Measurements from ENCODE around the gene COX5A.
"Not testable (repeated sequence)": the region's sequence is repeated elsewhere in the genome, so short reads cannot be mapped to it uniquely, and the experiment has no call there.

Gene COX5A

DNA sequence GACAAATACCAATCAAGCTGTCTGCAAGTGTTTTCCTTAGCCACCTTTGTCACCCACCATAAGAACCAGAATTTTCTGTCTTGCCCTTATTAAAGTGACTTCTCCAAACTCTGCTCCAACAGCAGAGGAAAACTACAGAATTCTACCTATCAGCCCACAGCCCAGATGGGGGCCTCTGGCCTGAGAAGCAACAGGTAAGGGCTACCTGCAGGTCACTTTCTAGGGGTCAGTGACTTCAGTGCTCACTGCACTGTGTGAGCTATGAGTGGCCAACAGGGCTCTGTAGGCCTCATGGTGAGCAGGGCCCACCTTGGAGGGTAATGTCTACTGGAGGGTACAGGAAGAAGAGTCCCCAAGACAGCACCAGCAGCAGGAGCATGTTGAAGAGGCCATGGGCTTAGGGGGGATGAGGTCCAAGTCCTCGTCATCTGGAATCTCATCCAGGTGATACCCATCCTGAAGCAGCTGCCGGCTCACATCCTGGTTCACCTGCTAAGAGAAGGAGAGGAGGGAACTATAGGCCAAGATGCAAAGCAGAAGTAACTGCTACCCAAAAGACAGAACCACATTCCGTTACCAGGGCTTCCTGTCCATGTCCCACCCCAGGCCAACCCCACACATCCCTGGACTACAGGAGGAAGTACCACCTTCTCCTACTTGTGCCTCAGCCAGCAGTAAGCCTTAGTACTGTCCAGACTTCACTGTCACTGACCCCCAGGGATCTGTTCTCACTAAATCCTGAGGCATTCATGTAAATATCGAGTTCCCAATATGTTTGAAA, 35.4 kb downstream of the COX5A start:
- DNase-seq = no peak

DNA sequence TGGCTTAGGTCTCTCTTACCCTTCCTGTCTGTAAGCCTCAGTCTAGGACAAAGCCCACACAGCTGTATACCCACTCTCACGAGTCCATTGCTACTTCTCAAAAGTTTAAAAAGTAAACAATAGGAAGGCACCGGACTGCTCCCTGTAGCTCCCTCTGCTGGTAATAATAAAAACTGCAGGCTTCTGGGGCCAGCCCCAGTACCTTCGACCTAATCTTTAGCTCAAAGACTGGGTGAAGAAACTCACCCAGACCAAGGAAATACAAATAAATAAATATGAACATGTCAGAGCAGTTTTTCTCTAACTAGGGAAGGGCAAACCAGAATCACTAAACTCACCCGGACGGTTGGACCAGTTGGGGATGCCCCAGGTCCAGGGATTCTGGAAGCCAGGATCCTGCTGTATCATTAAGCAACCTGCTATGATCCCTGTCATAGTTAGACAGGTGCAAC, 36.2 kb downstream of the COX5A start:
- DNase-seq = peak in 24 of 58 donors; percentile 3 to 59 (median 13)

DNA sequence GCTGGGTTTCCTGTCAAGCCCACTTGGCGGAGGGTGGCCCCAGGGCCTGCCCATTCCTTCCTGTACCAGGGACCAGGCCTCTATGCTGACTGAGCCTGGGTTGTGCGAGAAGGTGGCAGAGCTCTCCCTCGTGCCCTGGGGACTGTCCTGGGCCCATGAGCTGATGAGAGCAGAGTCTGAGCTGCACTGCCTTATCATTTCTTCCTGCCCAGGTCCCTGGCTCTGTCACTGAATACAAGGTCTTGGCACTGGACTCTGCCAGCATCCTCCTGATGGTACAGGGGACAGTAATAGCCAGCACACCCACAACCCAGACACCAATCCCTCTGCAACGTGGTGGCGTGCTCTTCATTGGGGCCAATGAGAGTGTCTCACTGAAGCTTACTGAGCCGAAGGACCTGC, 40.6 kb downstream of the COX5A start:
- peak in 1 of 58 donors; percentile 22 for DNase-seq

DNA sequence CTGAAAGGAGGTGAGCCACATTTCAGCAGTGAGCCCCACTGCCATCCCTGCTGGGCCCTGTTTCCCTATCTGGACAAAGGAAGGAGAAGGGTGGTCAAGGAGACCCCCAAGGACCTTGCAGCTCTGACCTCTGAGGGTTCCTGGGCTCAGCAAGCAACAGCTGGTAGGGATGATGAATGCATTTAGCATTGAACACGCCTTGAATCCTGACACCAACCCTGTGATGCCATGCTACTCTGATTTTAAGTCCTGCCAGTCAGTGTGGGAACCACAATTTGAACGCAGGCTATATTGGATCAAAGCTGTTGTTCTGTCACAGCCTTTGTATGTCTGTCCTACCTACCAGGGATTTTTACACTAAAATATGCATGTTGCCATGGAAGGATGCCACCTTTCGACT, 41.6 kb downstream of the COX5A start:
- DNase-seq = no peak

DNA sequence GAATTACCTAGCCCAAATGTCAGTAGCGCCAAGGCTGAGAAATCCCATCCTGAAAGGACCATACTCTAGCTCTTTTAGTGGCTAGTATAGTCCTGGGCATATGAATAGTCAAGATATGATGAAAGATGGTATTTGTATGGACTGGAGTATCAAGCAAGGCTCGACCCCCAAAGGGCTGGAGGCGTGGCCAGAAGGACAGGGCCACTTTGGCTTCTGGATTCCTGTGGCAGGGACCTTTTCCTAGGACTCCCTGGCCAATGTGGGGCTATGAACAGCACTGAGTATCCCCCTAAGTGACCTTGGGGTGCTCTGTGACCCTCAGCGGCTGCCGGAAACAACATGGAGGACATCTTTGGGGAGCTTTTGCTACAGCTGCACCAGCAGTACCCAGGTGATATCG, 42.0 kb downstream of the COX5A start:
- DNase-seq = no peak

DNA sequence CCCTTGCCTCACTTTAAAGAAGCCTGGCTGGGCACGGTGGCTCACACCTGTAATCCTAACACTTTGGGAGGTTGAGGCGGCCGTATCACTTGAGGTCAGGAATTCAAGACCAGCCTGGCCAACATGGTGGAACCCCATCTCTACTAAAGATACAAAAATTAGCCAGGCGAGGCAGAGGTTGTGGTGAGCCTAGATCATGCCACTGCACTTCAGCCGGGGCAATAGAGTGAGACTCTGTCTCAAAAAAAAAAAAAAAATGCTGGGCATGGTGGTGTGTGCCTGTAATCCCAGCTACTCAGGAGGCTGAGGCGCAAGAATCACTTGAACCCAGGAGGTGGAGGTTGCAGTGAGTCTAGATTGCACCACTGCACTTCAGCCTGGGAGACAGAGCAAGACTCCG, 43.5 kb downstream of the COX5A start:
- DNase-seq = not testable (repeated sequence)

DNA sequence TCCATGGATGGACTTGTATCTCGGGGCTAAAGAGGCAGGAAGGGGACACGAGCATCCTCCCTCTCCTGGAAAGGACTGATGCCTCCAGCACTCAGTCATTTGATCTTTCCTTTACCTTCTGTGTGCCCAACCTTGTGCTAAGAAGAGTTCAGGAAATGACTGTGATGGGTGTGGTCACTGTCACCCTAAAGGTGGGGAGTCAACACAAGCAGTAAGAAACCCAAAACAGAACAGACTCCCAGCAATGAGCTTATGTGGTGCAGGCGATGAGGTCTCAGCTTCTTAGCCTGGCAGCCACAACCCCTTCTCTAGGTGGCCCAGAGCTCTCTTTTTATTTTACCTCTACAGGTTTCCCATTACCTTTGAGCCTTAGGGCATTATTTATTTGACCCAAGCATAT, 44.2 kb downstream of the COX5A start:
- DNase-seq = no peak

DNA sequence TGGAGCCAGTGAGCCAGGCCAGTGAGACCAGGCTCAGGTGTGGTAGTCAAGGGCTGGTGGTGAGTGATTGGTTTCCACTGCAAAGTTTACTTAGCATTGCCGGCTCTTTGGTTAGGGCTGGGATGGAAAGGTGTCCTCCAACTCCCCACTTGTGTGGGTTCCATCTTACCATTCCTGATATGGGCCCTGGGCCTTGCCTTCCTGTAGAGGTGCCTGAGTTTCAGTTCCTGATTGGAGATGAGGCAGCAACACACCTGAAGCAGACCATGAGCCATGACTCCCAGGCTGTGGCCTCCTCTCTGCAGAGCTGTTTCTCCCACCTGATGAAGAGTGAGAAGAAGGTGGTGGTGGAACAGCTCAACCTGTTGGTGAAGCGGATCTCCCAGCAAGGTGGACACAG, 44.9 kb downstream of the COX5A start:
- no peak for DNase-seq

DNA sequence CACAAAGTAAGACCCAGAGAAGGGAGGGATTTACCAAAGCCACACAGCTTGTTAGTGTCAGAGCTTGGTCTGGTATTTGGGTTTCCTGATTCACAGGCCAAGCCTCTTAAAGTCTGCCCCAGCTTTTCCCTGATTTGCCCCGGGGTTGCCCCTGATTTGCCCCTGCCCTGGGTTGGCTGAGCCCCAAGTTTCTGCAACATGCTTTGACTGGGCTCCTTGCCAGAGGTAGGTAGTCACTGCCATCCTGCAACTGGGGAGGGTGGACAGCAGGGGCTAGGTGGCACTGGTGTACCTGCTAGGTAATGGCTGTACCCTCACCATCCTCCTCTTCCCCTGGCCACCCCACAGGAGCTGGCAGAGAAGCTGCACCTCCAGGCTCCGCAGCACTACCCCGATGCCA, 45.6 kb downstream of the COX5A start:
- DNase-seq = no peak

DNA sequence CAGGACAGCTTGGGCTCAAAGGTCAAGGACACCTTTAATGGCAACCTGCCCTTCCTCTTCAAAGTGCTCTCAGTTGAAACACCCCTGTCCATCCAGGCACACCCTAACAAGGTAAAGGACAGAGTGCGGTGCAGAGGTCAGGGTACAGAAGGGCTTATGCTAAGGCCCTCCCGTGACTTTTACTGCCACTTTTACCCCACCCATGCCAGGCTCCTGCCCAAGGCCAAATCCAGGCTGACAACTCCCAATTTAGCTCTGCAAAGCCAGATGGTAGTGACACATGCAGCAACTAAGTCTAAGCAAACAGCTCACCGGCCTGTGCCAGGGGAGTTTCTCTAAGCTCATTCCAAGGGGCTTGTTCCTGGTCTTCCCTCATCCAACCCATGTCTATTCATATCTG, 46.4 kb downstream of the COX5A start:
- no peak for DNase-seq

DNA sequence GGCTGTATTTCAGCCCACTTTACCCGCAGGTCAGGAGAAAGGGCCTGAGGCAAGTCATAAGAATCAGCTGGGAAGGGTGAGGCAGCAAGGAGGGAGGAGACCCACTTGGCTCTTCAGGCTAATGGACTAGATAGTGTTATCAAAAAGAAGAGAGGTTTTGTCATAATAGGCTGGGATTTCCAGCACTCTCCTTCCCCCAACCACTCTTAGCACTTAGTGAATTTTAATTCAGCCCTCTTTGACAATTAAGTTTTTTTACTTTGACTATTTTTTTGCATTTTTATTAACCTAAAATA, 47.3 kb downstream of the COX5A start:
- DNase-seq = no peak

DNA sequence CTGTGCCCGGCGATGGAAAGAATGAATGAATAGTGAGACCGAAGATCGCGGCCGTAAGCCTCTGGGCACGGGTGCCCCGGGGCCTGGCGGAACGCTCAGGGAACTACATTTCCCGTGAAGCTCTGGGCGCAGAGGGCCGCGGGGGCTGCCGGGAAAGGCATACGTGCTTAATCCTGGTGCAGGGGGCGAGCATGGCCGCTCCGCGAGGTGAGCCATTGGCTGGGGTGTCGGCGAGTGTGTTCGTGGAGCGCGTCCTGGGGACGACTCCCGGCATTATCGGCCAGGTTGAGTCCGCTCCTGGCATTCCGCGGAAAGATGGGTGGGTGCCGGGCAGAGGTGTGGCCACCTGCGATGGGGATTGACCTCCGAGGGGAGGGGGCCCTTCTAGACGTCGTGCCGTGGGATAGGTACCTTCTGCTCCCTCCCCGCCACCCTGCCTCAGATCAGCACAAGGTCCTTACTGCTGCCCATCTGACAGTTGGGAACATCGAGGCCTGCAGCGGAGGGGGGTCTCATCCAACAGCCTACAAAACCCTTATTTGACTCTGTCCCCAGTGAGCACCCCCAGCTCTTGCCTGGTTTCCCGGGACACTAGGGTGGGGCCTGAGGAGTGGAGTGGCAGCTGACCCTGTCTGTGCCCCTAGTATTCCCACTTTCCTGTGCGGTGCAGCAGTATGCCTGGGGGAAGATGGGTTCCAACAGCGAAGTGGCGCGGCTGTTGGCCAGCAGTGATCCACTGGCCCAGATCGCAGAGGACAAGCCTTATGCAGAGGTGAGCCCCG, 47.8 kb downstream of the COX5A start, which contains the start of gene MPI:
Gene MPI, plus strand, starts transcription at position 160 of the 782 bp plus-strand sequence. Its CDS starts 32 bp downstream, at position 192.
- peak in 57 of 58 donors; percentile 20 to 93 (median 80) for DNase-seq

DNA sequence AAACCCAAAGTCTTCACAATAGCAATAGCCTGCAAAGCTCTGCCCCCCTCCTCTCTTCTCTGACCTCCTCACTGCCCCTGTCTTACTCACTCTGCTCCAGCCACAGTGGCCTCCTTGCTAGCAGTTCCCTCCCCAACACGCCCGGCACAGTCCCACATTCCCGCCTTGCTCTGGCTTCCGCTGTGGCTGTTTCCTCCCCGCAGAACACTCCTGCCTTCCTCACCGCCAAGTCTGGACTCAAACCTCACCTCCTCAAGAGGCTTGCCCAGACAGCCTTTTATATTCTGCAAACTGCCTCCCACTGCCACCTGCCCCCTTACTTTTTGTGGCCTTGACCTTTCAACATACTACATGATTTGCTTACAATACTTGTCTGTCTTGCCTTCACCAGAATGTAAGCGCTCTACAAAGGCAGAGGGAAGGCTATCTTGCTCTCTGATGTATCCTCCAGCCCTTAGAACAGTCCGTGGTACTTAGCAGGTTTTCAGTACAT, 48.4 kb downstream of the COX5A start:
- peak in 42 of 58 donors; percentile 12 to 88 (median 55) for DNase-seq

DNA sequence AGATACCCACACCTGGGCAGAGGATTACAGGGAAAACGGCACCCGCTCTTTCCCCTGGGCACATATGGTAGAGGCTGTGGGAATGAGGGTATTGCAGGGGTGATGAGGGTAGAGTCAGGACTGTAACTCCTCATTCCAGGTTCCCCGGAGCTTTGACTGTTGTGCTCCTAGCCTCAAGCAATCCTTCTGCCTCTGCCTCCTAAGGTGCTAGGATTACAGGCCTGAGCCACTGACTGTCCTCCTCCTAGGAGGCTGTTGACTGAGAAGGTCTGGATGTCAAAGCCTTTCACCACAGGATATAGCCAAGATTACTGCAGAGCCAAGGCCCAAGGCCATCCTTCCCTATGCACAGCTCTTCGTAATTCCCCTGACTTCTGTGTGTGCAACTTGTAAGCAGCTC, 49.2 kb downstream of the COX5A start:
- DNase-seq = no peak

DNA sequence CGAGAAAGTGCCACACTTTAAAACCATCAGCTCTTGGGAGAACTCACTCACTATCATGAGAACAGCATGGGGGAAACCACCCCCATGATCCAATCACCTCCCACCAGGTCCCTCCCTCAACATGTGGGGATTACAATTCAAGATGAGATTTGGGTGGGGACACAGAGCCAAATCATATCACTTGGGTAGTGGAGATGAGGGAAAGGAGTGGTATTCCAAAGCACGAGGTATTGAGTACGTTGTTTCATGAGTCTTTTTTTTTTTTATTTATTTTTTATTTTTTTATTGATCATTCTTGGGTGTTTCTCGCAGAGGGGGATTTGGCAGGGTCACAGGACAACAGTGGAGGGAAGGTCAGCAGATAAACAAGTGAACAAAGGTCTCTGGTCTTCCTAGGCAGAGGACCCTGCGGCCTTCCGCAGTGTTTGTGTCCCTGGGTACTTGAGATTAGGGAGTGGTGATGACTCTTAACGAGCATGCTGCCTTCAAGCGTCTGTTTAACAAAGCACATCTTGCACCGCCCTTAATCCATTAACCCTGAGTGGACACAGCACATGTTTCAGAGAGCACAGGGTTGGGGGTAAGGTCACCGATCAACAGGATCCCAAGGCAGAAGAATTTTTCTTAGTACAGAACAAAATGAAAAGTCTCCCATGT, 50.2 kb downstream of the COX5A start:
- DNase-seq = not testable (repeated sequence)

DNA sequence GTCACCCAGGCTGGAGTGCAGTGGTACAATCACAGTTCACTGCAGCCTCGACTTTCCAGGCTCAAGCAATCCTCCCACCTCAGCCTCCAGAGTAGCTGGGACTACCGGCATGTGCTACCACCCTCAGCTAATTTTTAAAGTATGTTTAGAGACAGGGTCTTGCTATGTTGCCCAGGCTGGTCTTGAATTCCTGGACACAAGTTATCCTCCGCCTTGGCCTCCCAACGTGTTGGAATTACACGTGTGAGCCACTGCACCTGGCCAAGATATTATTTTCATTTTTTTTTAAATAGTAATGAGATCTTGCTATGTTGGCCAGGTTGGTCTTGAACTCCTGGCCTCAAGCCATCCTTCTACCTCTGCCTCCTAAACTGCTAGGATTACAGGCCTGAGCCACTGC, 52.4 kb downstream of the COX5A start:
- DNase-seq = no peak

DNA sequence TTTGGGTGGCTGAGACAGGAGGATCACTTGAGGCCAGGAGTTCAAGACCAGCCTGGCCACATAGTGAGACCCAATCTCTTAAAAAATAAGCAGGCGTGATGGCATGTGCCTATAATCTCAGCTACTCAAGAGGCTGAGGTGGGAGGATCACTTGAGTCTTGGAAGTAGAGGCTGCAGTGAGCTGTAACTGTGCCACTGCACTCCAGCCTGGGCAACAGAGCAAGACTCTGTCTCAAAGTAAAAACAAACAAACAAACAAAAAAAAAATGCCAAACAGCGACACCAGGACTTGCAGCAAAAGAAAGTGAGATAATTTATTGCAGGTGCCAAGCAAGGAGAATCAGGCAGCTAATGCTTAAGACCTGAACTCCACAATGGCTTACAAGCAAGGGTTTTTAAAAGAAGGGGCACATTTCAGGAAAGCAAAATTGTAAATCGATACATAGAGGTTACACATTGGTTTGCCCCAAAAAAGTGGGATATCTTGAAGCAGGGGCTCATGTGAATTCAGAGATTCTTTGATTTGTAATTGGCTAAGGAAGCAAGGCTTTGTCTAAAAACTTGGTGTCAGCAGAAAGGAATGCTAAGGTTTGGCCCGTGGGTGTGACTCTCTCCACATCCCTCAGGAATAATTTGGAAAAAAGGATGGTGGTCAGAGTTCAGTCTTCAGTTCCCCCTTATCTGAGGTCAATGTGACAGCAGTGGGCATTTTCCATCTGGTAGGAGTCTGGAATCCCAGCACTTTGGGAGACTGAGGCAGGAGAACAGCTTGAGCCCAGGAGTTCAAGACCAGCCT, 53.2 kb downstream of the COX5A start:
- no peak for DNase-seq

DNA sequence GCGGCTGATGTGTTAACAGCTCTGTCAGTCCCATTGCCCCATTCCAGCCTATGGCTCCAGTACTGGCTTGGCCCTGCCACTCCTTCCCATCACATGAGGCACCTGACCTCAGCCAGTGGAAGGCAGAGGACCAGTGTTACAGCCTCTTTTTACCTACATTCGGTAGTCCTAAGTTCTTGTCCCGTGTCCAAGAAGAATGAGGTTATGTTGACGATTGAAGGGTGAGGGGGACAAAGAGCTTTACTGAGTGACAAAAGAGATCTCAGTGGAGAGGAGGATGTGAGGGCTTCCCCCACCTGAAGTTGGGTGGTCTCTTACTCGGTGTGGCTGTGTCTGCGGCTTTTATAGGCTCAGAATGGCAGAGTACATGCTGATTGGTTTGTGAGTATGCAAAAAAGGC, 55.3 kb downstream of the COX5A start:
- DNase-seq = no peak

DNA sequence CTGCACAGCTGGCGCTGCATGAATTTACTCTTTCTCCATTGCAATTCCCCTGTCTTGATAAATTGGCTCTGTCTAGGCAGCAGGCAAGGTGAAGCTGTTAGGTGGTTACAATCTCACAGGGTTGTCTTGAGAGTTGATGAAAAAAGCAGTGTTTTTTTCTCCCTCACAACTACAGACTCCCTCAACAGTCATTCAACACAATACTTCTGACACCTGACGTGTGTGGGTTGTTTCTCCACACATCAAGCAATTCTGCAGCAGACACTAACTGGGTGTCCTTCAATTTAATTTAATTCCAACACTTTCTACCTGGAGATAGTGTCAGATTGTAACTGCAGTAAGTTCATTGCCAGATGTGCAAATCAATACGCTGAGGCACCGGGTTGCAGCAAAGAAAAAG, 59.6 kb downstream of the COX5A start:
- no peak for DNase-seq

DNA sequence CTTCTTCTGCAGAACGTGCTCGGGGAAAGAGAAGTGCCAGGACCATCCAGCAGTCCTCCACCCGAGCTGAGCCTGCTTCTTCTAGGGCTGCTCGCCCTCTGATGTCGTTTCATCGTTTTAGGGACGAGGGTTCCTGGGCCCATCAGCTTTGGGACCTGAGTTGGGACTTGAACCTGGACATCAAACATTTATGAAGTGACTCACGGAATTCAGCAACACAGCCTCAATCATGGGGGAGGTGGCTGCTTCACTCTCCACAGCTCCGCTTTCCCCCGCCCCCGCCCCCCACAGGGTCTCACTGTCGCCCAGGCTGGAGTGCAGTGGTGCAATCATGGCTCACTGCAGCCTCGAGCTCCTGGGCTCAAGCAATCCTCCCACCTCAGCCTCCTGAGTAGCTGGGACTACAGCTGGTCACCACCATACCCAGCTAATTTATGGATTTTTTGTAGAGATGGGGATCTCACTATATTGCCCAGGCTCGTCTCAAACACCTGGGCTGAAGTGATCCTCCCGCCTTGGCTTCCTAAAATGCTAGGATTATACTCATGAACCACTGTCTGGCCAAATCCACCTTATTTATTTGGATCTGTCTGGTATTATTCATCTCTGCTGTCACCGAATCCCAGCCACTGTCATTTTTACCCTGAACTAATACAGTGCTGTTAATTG, 64.0 kb downstream of the COX5A start:
- peak in 4 of 58 donors; percentile 42 to 57 (median 49) for DNase-seq

Data from anterior cingulate cortex (tissue), 58 donors.